Neural cell (in vitro differentiated cells): Measurements from ENCODE around the gene ADAR. TPM values are rescaled to one million over a fixed set of nuclear protein-coding genes. Genes with fewer than 3 reads are reported as not detected.

Experiments
- H2AFZ ChIP-seq: fragments of 200-600, 300-800 bp; sonication (generic), shearing (Covaris generic); 2 replicates; pipeline ENCODE4 v1.6.0; 2014; ENCODE audit warnings: low read depth, mild to moderate bottlenecking, antibody characterized with exemption, low read length, moderate library complexity
- H3F3A ChIP-seq: fragments of 200-600 bp; shearing (Covaris generic); 2 replicates; pipeline ENCODE4 v1.6.1; 2016; ENCODE audit warnings: mild to moderate bottlenecking, moderate library complexity, mixed read lengths, antibody characterized with exemption, low read length; ENCODE audit not compliant: insufficient read depth, poor library complexity, severe bottlenecking
- H3K27ac ChIP-seq: fragments of 200-600, 300-800 bp; sonication (generic), shearing (Covaris generic); 2 replicates; pipeline ENCODE4 v1.5.1; 2014; ENCODE audit warnings: mild to moderate bottlenecking, low read length, moderate library complexity
- H3K27me3 ChIP-seq: fragments of 300-800, 200-600 bp; sonication (generic), shearing (Covaris generic); 2 replicates; pipeline ENCODE4 v1.6.0; 2014; ENCODE audit warnings: mild to moderate bottlenecking, low read depth, low read length, moderate library complexity; ENCODE audit not compliant: insufficient read depth
- H3K36me3 ChIP-seq: fragments of 300-800, 200-600 bp; sonication (generic), shearing (Covaris generic); 2 replicates; pipeline ENCODE4 v1.5.1; 2014; ENCODE audit warnings: mild to moderate bottlenecking, antibody characterized with exemption, low read length, moderate library complexity; ENCODE audit not compliant: insufficient read depth
- H3K4me2 ChIP-seq: fragments of 300-800, 200-600 bp; sonication (generic), shearing (Covaris generic); 2 replicates; pipeline ENCODE4 v1.6.0; 2014; ENCODE audit warnings: mild to moderate bottlenecking, low read length
- H3K4me3 ChIP-seq: fragments of 300-800, 200-600 bp; sonication (generic), shearing (Covaris generic); 2 replicates; pipeline ENCODE4 v1.5.1; 2014; ENCODE audit warnings: mild to moderate bottlenecking, low read length, moderate library complexity
- H3K79me2 ChIP-seq: fragments of 200-600 bp; shearing (Covaris generic); replicated peaks from 2 replicates; pipeline ENCODE4 v1.6.0; 2014; ENCODE audit warnings: mild to moderate bottlenecking, low read length, moderate library complexity; ENCODE audit not compliant: insufficient read depth
- H3K9ac ChIP-seq: fragments of 300-800, 200-600 bp; sonication (generic), shearing (Covaris generic); 2 replicates; pipeline ENCODE4 v1.6.1; 2016; ENCODE audit warnings: mild to moderate bottlenecking, low read length, mixed read lengths
- H3K9me2 ChIP-seq: fragments of 200-600 bp; shearing (Covaris generic); 2 replicates; pipeline ENCODE4 v1.6.1; 2016; ENCODE audit warnings: mild to moderate bottlenecking, low read length, mixed read lengths; ENCODE audit not compliant: insufficient read depth
- H3K9me3 ChIP-seq: fragments of 200-600, 300-800 bp; sonication (generic), shearing (Covaris generic); 2 replicates; pipeline ENCODE4 v1.6.1; 2016; ENCODE audit warnings: mild to moderate bottlenecking, mixed run types, low read length, moderate library complexity, mixed read lengths
- H4K20me1 ChIP-seq: fragments of 200-600 bp; shearing (Covaris generic); 2 replicates; pipeline ENCODE4 v1.6.1; 2016; ENCODE audit warnings: mild to moderate bottlenecking, mixed run types; ENCODE audit not compliant: insufficient read depth
- EP300 ChIP-seq: fragments of 450-650 bp; conservative IDR thresholded peaks from 2 replicates; pipeline ENCODE4 v1.6.1; 2014; ENCODE audit warnings: antibody characterized with exemption, mild to moderate bottlenecking, moderate library complexity; ENCODE audit not compliant: poor library complexity, severe bottlenecking
- EZH2 ChIP-seq: fragments of 200-600, 300-800 bp; shearing (Covaris generic), sonication (generic); IDR thresholded peaks from 2 replicates; pipeline ENCODE4 v1.6.1; 2014; ENCODE audit warnings: antibody characterized with exemption, low read length, borderline replicate concordance, mild to moderate bottlenecking; ENCODE audit not compliant: insufficient read depth, poor library complexity, severe bottlenecking
- MXI1 ChIP-seq: fragments of 450-650 bp; conservative IDR thresholded peaks from 2 replicates; pipeline ENCODE4 v1.6.1; 2014; ENCODE audit warnings: antibody characterized with exemption, mild to moderate bottlenecking; ENCODE audit not compliant: poor library complexity, severe bottlenecking
- POLR2AphosphoS5 ChIP-seq: IDR thresholded peaks from 2 replicates; pipeline ENCODE4 v1.6.1; 2012
- RAD21 ChIP-seq: fragments of 450-650 bp; conservative IDR thresholded peaks from 2 replicates; pipeline ENCODE4 v1.6.1; 2014; ENCODE audit warnings: antibody characterized with exemption, mild to moderate bottlenecking, moderate library complexity
- REST ChIP-seq: IDR thresholded peaks from 2 replicates; pipeline ENCODE4 v1.6.1; 2012; ENCODE audit warnings: borderline replicate concordance
- SMC3 ChIP-seq: fragments of 450-650 bp; conservative IDR thresholded peaks from 2 replicates; pipeline ENCODE4 v1.6.1; 2014; ENCODE audit warnings: antibody characterized with exemption, mild to moderate bottlenecking, moderate library complexity; ENCODE audit not compliant: poor library complexity
- TAF1 ChIP-seq: IDR thresholded peaks from 2 replicates; pipeline ENCODE4 v1.6.1; 2012; ENCODE audit warnings: low read depth
- polyA plus RNA-seq: library from polyadenylated mRNA; depleted of rRNA; stranded (reverse); fragments of >200 nt; gene quantifications from 2 replicates; pipeline ENCODE4 v1.2.3, GENCODE V29; 2014
- TF ChIP-seq, protein P1 (sequence below): fragments of 450-650 bp; IDR thresholded peaks from 2 replicates; pipeline ENCODE4 v1.5.1; 2014; ENCODE audit warnings: antibody characterized with exemption, mild to moderate bottlenecking, moderate library complexity; ENCODE audit not compliant: poor library complexity, severe bottlenecking

ADAR gene
- polyA plus RNA-seq, 1 donor from 2014 or later: 51.4 TPM

- Histone ChIP-seq H3K4me2 (no peak overlapping the region), H3K27me3 (no peaks in the 10 kb centered on the region), H4K20me1 (no peaks in the 10 kb centered on the region), H3K36me3 (no peaks in the 10 kb centered on the region), H3F3A (no peaks in the 10 kb centered on the region), H3K79me2 (no peaks in the 10 kb centered on the region), H3K9me3 (peaks cover 5% of the 10 kb centered on the region), H3K9ac (no peak overlapping the region), H3K27ac (no peak overlapping the region), H3K4me3 (no peak overlapping the region), H2AFZ (no peak overlapping the region), H3K9me2 (no peaks in the 10 kb centered on the region)
- TF ChIP-seq EZH2 (no peak), REST (no peak), EP300 (no peak), POLR2AphosphoS5 (no peak), MXI1 (no peak), RAD21 (no peak), SMC3 (no peak), TAF1 (no peak)
- TF ChIP-seq, protein P1, sequence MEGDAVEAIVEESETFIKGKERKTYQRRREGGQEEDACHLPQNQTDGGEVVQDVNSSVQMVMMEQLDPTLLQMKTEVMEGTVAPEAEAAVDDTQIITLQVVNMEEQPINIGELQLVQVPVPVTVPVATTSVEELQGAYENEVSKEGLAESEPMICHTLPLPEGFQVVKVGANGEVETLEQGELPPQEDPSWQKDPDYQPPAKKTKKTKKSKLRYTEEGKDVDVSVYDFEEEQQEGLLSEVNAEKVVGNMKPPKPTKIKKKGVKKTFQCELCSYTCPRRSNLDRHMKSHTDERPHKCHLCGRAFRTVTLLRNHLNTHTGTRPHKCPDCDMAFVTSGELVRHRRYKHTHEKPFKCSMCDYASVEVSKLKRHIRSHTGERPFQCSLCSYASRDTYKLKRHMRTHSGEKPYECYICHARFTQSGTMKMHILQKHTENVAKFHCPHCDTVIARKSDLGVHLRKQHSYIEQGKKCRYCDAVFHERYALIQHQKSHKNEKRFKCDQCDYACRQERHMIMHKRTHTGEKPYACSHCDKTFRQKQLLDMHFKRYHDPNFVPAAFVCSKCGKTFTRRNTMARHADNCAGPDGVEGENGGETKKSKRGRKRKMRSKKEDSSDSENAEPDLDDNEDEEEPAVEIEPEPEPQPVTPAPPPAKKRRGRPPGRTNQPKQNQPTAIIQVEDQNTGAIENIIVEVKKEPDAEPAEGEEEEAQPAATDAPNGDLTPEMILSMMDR: no peak
Observed at GRCh38 chr1:154639876-154640275, 31.9 kb upstream of the ADAR start.

DNA sequence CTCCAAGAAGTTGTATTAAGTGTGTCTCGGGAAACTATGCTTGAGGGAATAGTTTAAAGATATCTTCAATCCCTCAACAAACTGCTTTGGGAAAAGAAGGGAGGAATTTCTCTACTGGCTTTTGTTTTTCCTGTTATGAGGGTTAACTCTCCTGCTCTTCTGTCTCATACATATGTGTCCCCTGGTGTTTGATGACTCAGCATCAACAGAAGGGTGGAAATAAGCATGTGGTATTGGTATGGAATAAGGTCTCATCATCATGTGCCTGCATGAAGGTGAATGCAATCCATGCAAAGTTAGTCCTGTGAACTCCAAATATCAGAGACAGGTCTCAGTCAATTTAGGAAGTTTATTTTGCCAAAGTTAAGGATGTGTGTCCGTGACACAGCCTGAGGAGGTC lies 27.2 kb upstream of the ADAR start:
- H3K79me2 ChIP-seq: no peaks in the 10 kb centered on the region
- no peak overlapping the region for H3K4me3 ChIP-seq
- H3K27ac ChIP-seq: no peak overlapping the region
- H4K20me1 ChIP-seq: no peaks in the 10 kb centered on the region
- no peaks in the 10 kb centered on the region for H3K9me2 ChIP-seq
- peaks cover 5% of the 10 kb centered on the region for H3K9me3 ChIP-seq
- no peak overlapping the region for H3K9ac ChIP-seq
- H3K27me3 ChIP-seq: peaks cover 4% of the 10 kb centered on the region
- no peaks in the 10 kb centered on the region for H3F3A ChIP-seq
- no peaks in the 10 kb centered on the region for H3K36me3 ChIP-seq
- TF ChIP-seq POLR2AphosphoS5 (no peak), RAD21 (no peak), EP300 (no peak), EZH2 (no peak), MXI1 (no peak), TAF1 (no peak), REST (no peak), SMC3 (no peak)
- TF ChIP-seq, protein P1: no peak
- no peak overlapping the region for H3K4me2 ChIP-seq
- no peak overlapping the region for H2AFZ ChIP-seq
